GM18907 (cell line): ENCODE results near the gene ZNG1C.
"Not testable (repeated sequence)": the region's sequence is repeated elsewhere in the genome, so short reads cannot be mapped to it uniquely, and the experiment has no call there.

Experiments
- ATAC-seq: cut with Tn5 transposase; IDR thresholded peaks from one replicate; pipeline ENCODE4 v1.9.1; 2021; ENCODE audit warnings: mild to moderate bottlenecking, moderate library complexity; ENCODE audit not compliant: unreplicated experiment

Gene ZNG1C

GRCh38 chr9:68342265-68343025 is 100.7 kb downstream of the ZNG1C start:
- peak; percentile 91 for ATAC-seq

GRCh38 chr9:68343242-68343641 is 101.5 kb downstream of the ZNG1C start:
- not testable (repeated sequence) for ATAC-seq

GRCh38 chr9:68343992-68344391 is 102.2 kb downstream of the ZNG1C start:
- not testable (repeated sequence) for ATAC-seq
